Mammary epithelial cell (primary cell): ENCODE data around the gene NPRL2.

Experiments used
- CTCF ChIP-seq, 2 donors: IDR thresholded peaks in 1 of 2; conservative IDR thresholded peaks in 1 of 2; 2 replicates each; pipeline ENCODE4 v1.5.1; 2011 to 2012; ENCODE audit warnings: inconsistent platforms in 2 of 2, low read length in 2 of 2, mild to moderate bottlenecking in 2 of 2, control low read depth in 1 of 2, low read depth in 1 of 2; ENCODE audit not compliant: insufficient read depth in 1 of 2; ENCODE audit errors: extremely low read depth in 1 of 2
- EZH2 ChIP-seq: IDR thresholded peaks from 2 replicates; pipeline ENCODE4 v1.6.1; 2012; ENCODE audit warnings: low read length, inconsistent platforms, borderline replicate concordance

- TF ChIP-seq CTCF (conservative IDR thresholded peaks at IDR 0.05 in 1 of 2, IDR thresholded peaks at IDR 0.05 in 1 of 2; ENCODE audit: extremely low read depth in 1 of 2, insufficient read depth in 1 of 2, low read depth in 1 of 2, low read length in 2 of 2) (no peak), EZH2 (no peak)
Measured at GRCh38 chr3:50358911-50359759, 8.6 kb upstream of the NPRL2 start, which contains the start of gene TMEM115.
